ENCODE data around the gene CNPY4. TPM values are rescaled to one million over a fixed set of nuclear protein-coding genes. Genes with fewer than 3 reads are reported as not detected.

CNPY4 gene
- total RNA-seq, 1 donor from 2014 or later: 10.1 TPM

- no peak for DNase-seq (ENCODE audit: low read depth)
- Histone ChIP-seq H3K4me3 (ENCODE audit: low read depth, low read length) (no peak overlapping the region), H3K36me3 (ENCODE audit: control insufficient read depth, insufficient read depth, low read length) (peaks cover 5% of the 10 kb centered on the region), H3K27me3 (ENCODE audit: control insufficient read depth, insufficient read depth, low read length) (no peaks in the 10 kb centered on the region)
- no peak for TF ChIP-seq CTCF (IDR thresholded peaks at IDR 0.05; ENCODE audit: insufficient read depth, low read length, poor library complexity, severe bottlenecking)
These were observed 11.5 kb upstream of the CNPY4 start for GRCh38 chr7:100107890-100108289.

- H3K36me3 ChIP-seq (ENCODE audit: control insufficient read depth, insufficient read depth, low read length): peaks cover 4% of the 10 kb centered on the region
- H3K4me3 ChIP-seq (ENCODE audit: low read depth, low read length): no peak overlapping the region
- DNase-seq (ENCODE audit: low read depth): no peak
- TF ChIP-seq CTCF (IDR thresholded peaks at IDR 0.05; ENCODE audit: insufficient read depth, low read length, poor library complexity, severe bottlenecking): peak; percentile 9
- no peaks in the 10 kb centered on the region for H3K27me3 ChIP-seq (ENCODE audit: control insufficient read depth, insufficient read depth, low read length)
These were observed 9.8 kb upstream of the CNPY4 start for GRCh38 chr7:100109521-100110163.

- TF ChIP-seq CTCF (IDR thresholded peaks at IDR 0.05; ENCODE audit: insufficient read depth, low read length, poor library complexity, severe bottlenecking): no peak
- H3K4me3 ChIP-seq (ENCODE audit: low read depth, low read length): no peak overlapping the region
- peaks cover 4% of the 10 kb centered on the region for H3K36me3 ChIP-seq (ENCODE audit: control insufficient read depth, insufficient read depth, low read length)
- no peak for DNase-seq (ENCODE audit: low read depth)
- H3K27me3 ChIP-seq (ENCODE audit: control insufficient read depth, insufficient read depth, low read length): no peaks in the 10 kb centered on the region
These were observed 8.3 kb upstream of the CNPY4 start for GRCh38 chr7:100111156-100111555.

GRCh38 chr7:100111914-100112313 is 7.5 kb upstream of the CNPY4 start:
- H3K27me3 ChIP-seq (ENCODE audit: control insufficient read depth, insufficient read depth, low read length): no peaks in the 10 kb centered on the region
- H3K4me3 ChIP-seq (ENCODE audit: low read depth, low read length): no peak overlapping the region
- H3K36me3 ChIP-seq (ENCODE audit: control insufficient read depth, insufficient read depth, low read length): peaks cover 4% of the 10 kb centered on the region
- TF ChIP-seq CTCF (IDR thresholded peaks at IDR 0.05; ENCODE audit: insufficient read depth, low read length, poor library complexity, severe bottlenecking): no peak
- DNase-seq (ENCODE audit: low read depth): no peak

- no peak for TF ChIP-seq CTCF (IDR thresholded peaks at IDR 0.05; ENCODE audit: insufficient read depth, low read length, poor library complexity, severe bottlenecking)
- DNase-seq (ENCODE audit: low read depth): no peak
- Histone ChIP-seq H3K36me3 (ENCODE audit: control insufficient read depth, insufficient read depth, low read length) (peaks cover 4% of the 10 kb centered on the region), H3K4me3 (ENCODE audit: low read depth, low read length) (no peak overlapping the region), H3K27me3 (ENCODE audit: control insufficient read depth, insufficient read depth, low read length) (no peaks in the 10 kb centered on the region)
These were observed 4.4 kb upstream of the CNPY4 start for GRCh38 chr7:100115026-100115425.
